Transverse colon (tissue), 3 donors: ENCODE results near the gene MYZAP.

Experiments used
- CTCF ChIP-seq, 5 experiments: fragments of 200-600 bp in 3 of 5; fragments of 450-650 bp in 2 of 5; sonication (generic) in 3 of 5; IDR thresholded peaks; 1 replicate in 2 of 5; 2 replicates in 3 of 5; pipeline ENCODE4 v1.5.1; 2016 to 2017; ENCODE audit warnings: antibody characterized with exemption in 5 of 5, inconsistent platforms in 3 of 5, mild to moderate bottlenecking in 2 of 5, moderate library complexity in 1 of 5
- EP300 ChIP-seq: sonication (generic); formaldehyde crosslinking; IDR thresholded peaks from one replicate; pipeline ENCODE4 v1.6.1; 2017; ENCODE audit warnings: antibody characterized with exemption, low read depth
- POLR2A ChIP-seq: fragments of 450-650 bp; IDR thresholded peaks from one replicate; pipeline ENCODE4 v1.6.1; 2016; ENCODE audit warnings: antibody characterized with exemption, mild to moderate bottlenecking, moderate library complexity

GRCh38 chr15:57570340-57570739 is 21.4 kb upstream of the MYZAP start:
- TF ChIP-seq EP300 (no peak), CTCF (IDR thresholded peaks at IDR 0.05) (no peak), POLR2A (no peak)
